CD4-positive, alpha-beta T cell treated with Interleukin-2 at 100 ng/mL for 4 hours (primary cell): ENCODE results near the gene LAMB1.

ENCODE experiments used
- DNase-seq: peaks from one replicate; pipeline ENCODE4 v3.0.0-alpha.2; 2020; ENCODE audit warnings: low spot score

The LAMB1 gene

DNA sequence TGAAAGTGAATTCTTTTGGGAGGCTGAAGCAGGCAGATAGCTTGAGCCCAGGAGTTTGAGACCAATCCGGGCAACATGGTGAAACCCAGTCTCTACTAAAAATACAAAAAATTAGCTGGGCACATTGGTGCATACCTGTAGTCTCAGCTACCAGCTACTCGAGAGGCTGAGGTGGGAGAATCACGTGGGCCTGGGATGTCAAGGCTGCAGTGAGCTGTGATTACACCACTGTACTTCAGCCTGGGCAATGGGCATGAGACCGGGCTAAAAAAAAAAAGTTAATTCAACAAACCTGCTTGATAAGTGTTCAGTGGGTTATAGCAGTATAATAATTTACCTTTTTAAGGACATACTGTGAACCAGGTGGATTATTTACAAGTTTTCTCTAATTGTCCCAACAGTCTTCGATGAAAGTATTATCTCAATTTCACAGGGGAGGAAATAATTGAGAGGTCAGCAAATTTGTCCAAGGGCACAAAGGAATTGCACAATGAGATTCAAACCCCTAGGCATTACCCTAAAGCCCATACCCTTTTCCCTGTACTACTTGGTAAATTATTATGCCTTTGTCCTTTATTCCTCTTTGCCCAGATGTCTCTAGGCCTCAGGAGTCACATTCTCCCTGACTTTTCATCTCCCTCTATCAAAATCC, 125.1 kb downstream of the LAMB1 start:
- no peak for DNase-seq

GRCh38 chr7:107876916-107877315, 126.0 kb downstream of the LAMB1 start:
- DNase-seq, result no peak

GRCh38 chr7:107874605-107875446, 128.1 kb downstream of the LAMB1 start:
- DNase-seq, result peak; percentile 66

- no peak for DNase-seq
These were observed 128.8 kb downstream of the LAMB1 start for GRCh38 chr7:107874111-107874510.
